GM18858 (cell line): ENCODE data around the gene FAM240A.
"Not testable (repeated sequence)": the region's sequence is repeated elsewhere in the genome, so short reads cannot be mapped to it uniquely, and the experiment has no call there.

Experiments
- ATAC-seq: cut with Tn5 transposase; IDR thresholded peaks from one replicate; pipeline ENCODE4 v1.9.1; 2021; ENCODE audit not compliant: unreplicated experiment

FAM240A gene

GRCh38 chr3:46612324-46612723 is at the start of gene FAM240A:
Gene FAM240A (plus strand): TSS chr3:46612525. CDS start chr3:46612684, 159 bp downstream.
- ATAC-seq, result no peak

- no peak for ATAC-seq
Observed at GRCh38 chr3:46564190-46565021, 47.9 kb upstream of the FAM240A start.

GRCh38 chr3:46565077-46565476 is 47.2 kb upstream of the FAM240A start:
- ATAC-seq, result no peak

- no peak for ATAC-seq
Observed at GRCh38 chr3:46565607-46566039, 46.7 kb upstream of the FAM240A start.

GRCh38 chr3:46566040-46566641 is 46.2 kb upstream of the FAM240A start, which contains the start of gene LRRC2:
Gene LRRC2 (minus strand): TSS chr3:46566302. CDS start chr3:46551591, 14,711 bp downstream.
- no peak for ATAC-seq

GRCh38 chr3:46571684-46572083 is 40.6 kb upstream of the FAM240A start:
- ATAC-seq, result no peak

GRCh38 chr3:46573701-46574100 is 38.6 kb upstream of the FAM240A start:
- ATAC-seq, result no peak

- ATAC-seq, result no peak
Observed at GRCh38 chr3:46574243-46574646, 38.1 kb upstream of the FAM240A start.

GRCh38 chr3:46574881-46575576 is 37.3 kb upstream of the FAM240A start:
- no peak for ATAC-seq

GRCh38 chr3:46575577-46576222 is 36.6 kb upstream of the FAM240A start:
- no peak for ATAC-seq

- ATAC-seq, result no peak
Observed at GRCh38 chr3:46576386-46576785, 35.9 kb upstream of the FAM240A start.

- ATAC-seq, result no peak
Observed at GRCh38 chr3:46576879-46577278, 35.4 kb upstream of the FAM240A start.

GRCh38 chr3:46577580-46578249 is 34.6 kb upstream of the FAM240A start:
- not testable (repeated sequence) for ATAC-seq

- no peak for ATAC-seq
Observed at GRCh38 chr3:46578973-46579755, 33.2 kb upstream of the FAM240A start.

GRCh38 chr3:46579756-46580286 is 32.5 kb upstream of the FAM240A start:
- no peak for ATAC-seq

- ATAC-seq, result no peak
Observed at GRCh38 chr3:46580675-46581074, 31.6 kb upstream of the FAM240A start.

GRCh38 chr3:46584598-46585467 is 27.5 kb upstream of the FAM240A start:
- no peak for ATAC-seq

GRCh38 chr3:46585799-46586693 is 26.3 kb upstream of the FAM240A start:
- ATAC-seq, result no peak
